ENCODE results near the gene FAM110D. TPM values are rescaled to one million over a fixed set of nuclear protein-coding genes. Genes with fewer than 3 reads are reported as not detected.

Gene FAM110D
- total RNA-seq, 1 donor from 2014 or later = 3.8 TPM

DNA sequence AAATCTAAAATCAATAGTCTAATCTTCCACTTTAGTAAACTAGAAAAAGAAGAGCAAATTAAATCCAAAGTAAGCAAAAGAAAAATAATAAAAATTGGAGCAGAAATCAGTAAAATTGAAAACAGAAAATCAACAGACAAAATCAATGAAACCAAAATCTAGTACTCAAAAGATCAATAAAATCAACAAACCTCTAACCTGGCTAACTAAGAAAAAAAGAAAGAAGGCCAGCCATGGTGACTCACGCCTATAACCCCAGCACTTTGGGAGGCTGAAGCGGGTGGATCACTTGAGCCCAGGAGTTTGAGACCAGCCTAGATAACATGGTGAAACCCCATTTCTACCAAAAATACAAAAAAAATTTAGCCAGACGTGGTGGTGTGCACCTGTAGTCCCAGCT lies 24.4 kb upstream of the FAM110D start:
- Histone ChIP-seq H3K27me3 (ENCODE audit: low read depth) (no peaks in the 10 kb centered on the region), H3K36me3 (no peaks in the 10 kb centered on the region), H3K27ac (no peak overlapping the region), H3K4me1 (no peaks in the 10 kb centered on the region), H3K4me3 (no peak overlapping the region), H3K9me3 (no peaks in the 10 kb centered on the region)
- intact Hi-C loops (cut with DNase I) = no loop called here
- no peak for DNase-seq
- no peak for ATAC-seq
- TF ChIP-seq, protein P1, sequence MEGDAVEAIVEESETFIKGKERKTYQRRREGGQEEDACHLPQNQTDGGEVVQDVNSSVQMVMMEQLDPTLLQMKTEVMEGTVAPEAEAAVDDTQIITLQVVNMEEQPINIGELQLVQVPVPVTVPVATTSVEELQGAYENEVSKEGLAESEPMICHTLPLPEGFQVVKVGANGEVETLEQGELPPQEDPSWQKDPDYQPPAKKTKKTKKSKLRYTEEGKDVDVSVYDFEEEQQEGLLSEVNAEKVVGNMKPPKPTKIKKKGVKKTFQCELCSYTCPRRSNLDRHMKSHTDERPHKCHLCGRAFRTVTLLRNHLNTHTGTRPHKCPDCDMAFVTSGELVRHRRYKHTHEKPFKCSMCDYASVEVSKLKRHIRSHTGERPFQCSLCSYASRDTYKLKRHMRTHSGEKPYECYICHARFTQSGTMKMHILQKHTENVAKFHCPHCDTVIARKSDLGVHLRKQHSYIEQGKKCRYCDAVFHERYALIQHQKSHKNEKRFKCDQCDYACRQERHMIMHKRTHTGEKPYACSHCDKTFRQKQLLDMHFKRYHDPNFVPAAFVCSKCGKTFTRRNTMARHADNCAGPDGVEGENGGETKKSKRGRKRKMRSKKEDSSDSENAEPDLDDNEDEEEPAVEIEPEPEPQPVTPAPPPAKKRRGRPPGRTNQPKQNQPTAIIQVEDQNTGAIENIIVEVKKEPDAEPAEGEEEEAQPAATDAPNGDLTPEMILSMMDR (IDR thresholded peaks at IDR 0.05) = no peak

DNA sequence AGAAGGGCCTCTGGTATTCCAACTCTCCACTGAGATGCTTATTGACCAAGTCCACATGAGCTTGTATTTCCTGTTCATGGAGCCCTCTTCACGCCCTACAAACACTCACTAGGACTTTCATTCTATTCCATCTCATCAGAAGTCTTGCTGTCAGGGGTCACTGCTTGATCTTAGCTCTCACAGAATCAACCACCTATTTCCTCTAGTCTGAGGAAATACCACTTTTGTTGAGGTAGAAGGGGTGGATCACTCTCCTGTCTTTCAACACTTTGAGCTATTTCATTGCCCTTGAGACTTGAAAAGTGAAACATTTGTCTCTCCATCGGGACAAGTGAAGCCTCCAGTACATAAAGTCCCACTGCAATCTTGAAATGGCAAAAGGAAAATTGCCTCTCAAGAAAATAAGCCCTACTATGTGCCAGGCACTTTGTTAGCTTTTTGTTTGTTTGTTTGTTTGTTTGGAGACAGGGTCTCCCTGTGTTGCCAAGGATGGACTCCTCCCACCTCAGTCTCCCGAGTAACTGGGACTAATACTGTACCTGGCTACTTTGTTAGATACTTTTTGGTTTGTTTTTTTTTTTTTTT lies 19.8 kb upstream of the FAM110D start:
- no peak for DNase-seq

DNA sequence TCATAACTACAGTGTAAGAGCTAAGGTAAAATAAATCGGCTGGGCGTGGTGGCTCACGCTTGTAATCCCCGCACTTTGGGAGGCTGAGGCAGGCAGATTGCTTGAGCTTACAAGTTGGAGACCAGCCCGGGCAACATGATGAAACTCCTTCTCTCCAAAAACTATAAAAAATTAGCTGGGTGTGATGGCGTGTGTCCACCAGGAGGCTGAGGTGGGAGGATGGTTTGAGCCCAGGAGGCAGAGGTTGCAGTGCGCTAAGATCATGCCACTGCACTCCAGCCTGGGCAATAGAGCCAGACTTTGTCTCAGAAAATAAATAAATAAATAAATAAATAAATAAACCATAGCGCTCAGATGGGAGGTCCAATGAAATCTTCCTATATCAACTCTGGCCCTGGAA lies 16.7 kb upstream of the FAM110D start:
- TF ChIP-seq, protein P1 (IDR thresholded peaks at IDR 0.05) = no peak
- Histone ChIP-seq H3K27ac (no peak overlapping the region), H3K27me3 (ENCODE audit: low read depth) (no peaks in the 10 kb centered on the region), H3K9me3 (no peaks in the 10 kb centered on the region), H3K4me1 (no peaks in the 10 kb centered on the region), H3K36me3 (no peaks in the 10 kb centered on the region), H3K4me3 (peak overlapping the region; percentile 21)
- no peak for ATAC-seq
- DNase-seq = no peak
- intact Hi-C loops (cut with DNase I) = no loop called here

More for the DNA sequence above, 19.8 kb upstream of the FAM110D start:
- H3K27me3 ChIP-seq (ENCODE audit: low read depth) = no peaks in the 10 kb centered on the region
- H3K36me3 ChIP-seq = no peaks in the 10 kb centered on the region
- no peaks in the 10 kb centered on the region for H3K4me1 ChIP-seq
- no peaks in the 10 kb centered on the region for H3K9me3 ChIP-seq
- H3K27ac ChIP-seq = no peak overlapping the region
- ATAC-seq = peak; percentile 17 to 54
- TF ChIP-seq, protein P1 (IDR thresholded peaks at IDR 0.05) = no peak
- no peak overlapping the region for H3K4me3 ChIP-seq
- intact Hi-C loops (cut with DNase I) = no loop called here

DNA sequence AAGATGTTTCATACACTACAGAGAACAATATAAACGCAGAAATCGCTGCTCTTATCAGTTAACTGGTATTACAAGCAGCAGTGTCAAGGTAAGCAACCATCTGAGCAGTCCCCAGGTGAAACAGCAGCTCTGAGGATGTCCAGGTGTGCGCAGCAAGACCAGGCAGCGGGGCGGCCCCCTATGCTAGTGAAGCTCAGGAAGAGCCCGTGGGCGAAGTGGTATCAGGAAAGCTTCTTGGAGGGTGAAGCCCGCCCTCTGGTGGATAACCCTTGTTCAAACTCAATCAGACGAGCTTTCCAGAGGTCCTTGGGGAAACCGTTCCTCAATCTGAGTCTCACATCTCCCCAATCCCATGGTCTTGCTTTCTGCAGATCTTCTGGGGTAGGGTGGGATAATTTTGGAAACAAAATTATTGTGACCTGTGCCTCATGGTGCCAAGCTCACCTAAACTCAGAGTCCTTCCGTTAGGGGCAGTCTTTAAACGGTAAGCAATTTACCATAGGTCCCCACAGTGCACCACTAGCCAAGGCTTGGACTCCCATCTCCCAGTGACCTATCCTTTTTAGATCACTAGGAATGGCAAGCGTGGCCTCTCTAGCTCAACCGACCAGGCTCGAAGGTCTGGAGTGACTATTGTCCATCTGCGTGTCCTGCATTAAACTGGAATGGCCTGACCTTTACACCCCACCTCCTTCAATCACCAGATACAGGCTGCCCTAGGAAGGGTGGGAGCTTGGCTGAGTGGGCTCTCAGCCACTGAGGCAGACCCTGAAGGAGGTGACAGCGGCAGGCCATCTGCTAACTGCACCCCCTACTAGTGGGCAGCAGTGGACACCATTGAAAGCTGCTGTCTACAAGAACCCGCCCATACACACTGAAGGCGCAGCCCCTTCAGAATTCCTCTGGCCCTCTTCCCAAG lies 13.6 kb upstream of the FAM110D start:
- Histone ChIP-seq H3K4me3 (no peak overlapping the region), H3K27ac (no peak overlapping the region), H3K36me3 (no peaks in the 10 kb centered on the region), H3K9me3 (no peaks in the 10 kb centered on the region), H3K4me1 (no peaks in the 10 kb centered on the region), H3K27me3 (ENCODE audit: low read depth) (no peaks in the 10 kb centered on the region)
- ATAC-seq (peak; percentile 91 to 93), DNase-seq (peak; percentile 80)
- intact Hi-C loops (cut with DNase I) = loop anchor here (5.0 kb wide), 1 partner anchor 38 kb away; no protein-coding TSS in a partner anchor
- TF ChIP-seq, protein P1 (IDR thresholded peaks at IDR 0.05) = peak; percentile 83

DNA sequence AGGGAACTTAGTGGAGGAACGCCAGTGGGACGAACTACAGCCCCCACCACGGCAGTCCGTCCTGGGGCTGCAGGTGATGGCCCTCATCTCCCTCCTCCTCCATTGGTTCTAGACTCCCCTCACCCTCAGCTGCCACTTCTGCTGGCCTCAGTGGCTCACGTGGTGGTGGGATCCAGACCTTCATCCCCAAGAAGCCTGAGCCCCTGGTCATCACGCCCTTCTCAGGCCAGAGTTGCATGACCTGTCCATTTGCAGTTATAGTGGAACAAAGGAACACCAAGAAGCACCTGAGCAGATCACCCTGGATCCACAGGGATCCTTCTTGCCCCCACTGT lies 13.0 kb upstream of the FAM110D start:
- TF ChIP-seq, protein P1 (IDR thresholded peaks at IDR 0.05) = no peak
- Histone ChIP-seq H3K27me3 (ENCODE audit: low read depth) (no peaks in the 10 kb centered on the region), H3K9me3 (no peaks in the 10 kb centered on the region), H3K4me1 (no peaks in the 10 kb centered on the region), H3K27ac (no peak overlapping the region), H3K36me3 (no peaks in the 10 kb centered on the region), H3K4me3 (no peak overlapping the region)
- intact Hi-C loops (cut with DNase I) = loop anchor here (5.0 kb wide), 1 partner anchor 39 kb away; no protein-coding TSS in a partner anchor
- DNase-seq (no peak), ATAC-seq (no peak)
